Measurements from ENCODE around the gene PIK3IP1. TPM values are rescaled to one million over a fixed set of nuclear protein-coding genes. Genes with fewer than 3 reads are reported as not detected.

The PIK3IP1 gene
- total and polyA plus RNA-seq, 10 of the 15 experiments (the other 5 are each of a cell fraction or from before 2014, with no cell fraction given) = 0.77 to 6.5 (median 3.0) TPM

- Histone ChIP-seq H3K27me3 (replicated peaks in 1 of 2; ENCODE audit: control insufficient read depth in 2 of 2, insufficient read depth in 2 of 2, low read length in 1 of 2) (no peaks in the 10 kb centered on the region), H3K4me3 (no peak overlapping the region), H3K9ac (ENCODE audit: control insufficient read depth, insufficient read depth, low read length) (no peak overlapping the region; the same call in 1 of the 2 replicates), H3K27ac (ENCODE audit: control insufficient read depth, insufficient read depth) (peak overlapping the region; percentile 38; the same call in 1 of the 2 replicates), H3K36me3 (ENCODE audit: control insufficient read depth in 2 of 2, insufficient read depth in 2 of 2, low read length in 1 of 2) (peaks cover 8 to 17% of the 10 kb centered on the region in 2 experiments; a peak in 3 of 4 replicates), H4K20me1 (ENCODE audit: control insufficient read depth, insufficient read depth) (no peaks in the 10 kb centered on the region), H3K9me3 (replicated peaks; ENCODE audit: control insufficient read depth, insufficient read depth, low read length) (no peaks in the 10 kb centered on the region), H3K79me2 (ENCODE audit: control insufficient read depth, insufficient read depth, low read length) (peaks cover 1% of the 10 kb centered on the region; the same call in 1 of the 2 replicates), H2AFZ (ENCODE audit: control insufficient read depth, low read depth, low read length) (no peak overlapping the region), H3K4me2 (ENCODE audit: control insufficient read depth, insufficient read depth) (no peak overlapping the region), H3K4me1 (ENCODE audit: control insufficient read depth, insufficient read depth, low read length) (peaks cover 7% of the 10 kb centered on the region)
- intact Hi-C loops (cut with micrococcal nuclease; ENCODE audit: unreplicated experiment) (no loop called here), in situ Hi-C loops (cut with MboI) (no loop called here)
- ATAC-seq (no peak), FAIRE-seq (no peak), DNase-seq (ENCODE audit: low read depth, low spot score) (no peak)
- POLR2A ChIA-PET = interaction anchor here (0.6 to 0.9 kb wide), 2 partner anchors 22 to 1062 kb away, joined by 3 read pairs; no protein-coding TSS in a partner anchor
- CTCF ChIA-PET = interaction anchor here (0.7 to 4.0 kb wide), 4 partner anchors 17 to 238 kb away, joined by 3 to 34 read pairs (median 16); partner anchors contain the start of gene LIMK2
- WGBS (ENCODE audit: insufficient coverage, insufficient replicate concordance, low lambda C conversion rate, missing lambda C conversion rate) = 95% methylated on average over 4 of the region's 4 CpGs
- RAD21 ChIA-PET (ENCODE audit: unreplicated experiment) = interaction anchor here (0.9 to 1.5 kb wide), 5 partner anchors 12 to 42 kb away, joined by 3 to 5 read pairs (median 3); partner anchors contain the start of gene LIMK2
- BruUV-seq (replicated peaks) = no TSS peak
- SMC1A ChIA-PET (ENCODE audit: uncharacterized antibody, unreplicated experiment) = interaction anchor here (0.7 to 2.4 kb wide), 4 partner anchors 14 to 24 kb away, joined by 3 to 7 read pairs (median 5); no protein-coding TSS in a partner anchor
- no peak for TF ChIP-seq ZZZ3 (IDR thresholded peaks at IDR 0.05; ENCODE audit: control insufficient read depth, insufficient read length, low read depth)
- no peak for TF ChIP-seq NFYB (IDR thresholded peaks at IDR 0.05; ENCODE audit: insufficient read depth, low read depth, low read length)
- TF ChIP-seq RAD21 (IDR thresholded peaks at IDR 0.05; ENCODE audit: insufficient read depth, low read depth, low read length) = no peak
- no peak for TF ChIP-seq CBX3 (IDR thresholded peaks at IDR 0.05; ENCODE audit: borderline replicate concordance, low read depth)
- TF ChIP-seq ATF7 (IDR thresholded peaks at IDR 0.05; ENCODE audit: low read depth) = no peak
- no peak for TF ChIP-seq REST (IDR thresholded peaks at IDR 0.05; ENCODE audit: low read depth, low read length)
- no peak for TF ChIP-seq MTA3 (IDR thresholded peaks at IDR 0.05; ENCODE audit: borderline replicate concordance, low read length)
- TF ChIP-seq RBBP5 (conservative IDR thresholded peaks at IDR 0.05) = no peak
- no peak for TF ChIP-seq ZBTB40 (IDR thresholded peaks at IDR 0.05; ENCODE audit: borderline replicate concordance)
- no peak for TF ChIP-seq TCF7 (IDR thresholded peaks at IDR 0.05; ENCODE audit: borderline replicate concordance)
- TF ChIP-seq SUZ12 (IDR thresholded peaks at IDR 0.05; ENCODE audit: unreplicated experiment) = no peak
- no peak for TF ChIP-seq RUNX3 (IDR thresholded peaks at IDR 0.05; ENCODE audit: low read length)
- no peak for TF ChIP-seq SPI1 (IDR thresholded peaks at IDR 0.05; ENCODE audit: borderline replicate concordance, insufficient read depth, low read depth, low read length)
- TF ChIP-seq RAD51 (IDR thresholded peaks at IDR 0.05) = no peak
- no peak for TF ChIP-seq RCOR1 (conservative IDR thresholded peaks at IDR 0.05; ENCODE audit: low read depth, low read length)
- no peak for TF ChIP-seq PAX8 (IDR thresholded peaks at IDR 0.05)
- no peak for TF ChIP-seq FOXK2 (IDR thresholded peaks at IDR 0.05)
- no peak for TF ChIP-seq MYC (IDR thresholded peaks at IDR 0.05; ENCODE audit: insufficient read depth, insufficient read length, insufficient replicate concordance, low read length, severe bottlenecking)
- no peak for TF ChIP-seq GABPA (IDR thresholded peaks at IDR 0.05; ENCODE audit: low read depth)
Measured at GRCh38 chr22:31253949-31254348, 38.3 kb downstream of the PIK3IP1 start.

Measured in GM12878 (cell line).